ENCODE measurements around the gene TTC31.
"Not testable (repeated sequence)": the region's sequence is repeated elsewhere in the genome, so short reads cannot be mapped to it uniquely, and the experiment has no call there.

GRCh38 chr2:74460187-74460586, 22.7 kb upstream of the TTC31 start:
- TF ChIP-seq CTCF (conservative IDR thresholded peaks at IDR 0.05 in 1 of 2, IDR thresholded peaks at IDR 0.05 in 1 of 2; ENCODE audit: extremely low read depth in 1 of 2, insufficient read depth in 1 of 2, low read depth in 1 of 2, low read length in 2 of 2); EZH2 (IDR thresholded peaks at IDR 0.05; ENCODE audit: borderline replicate concordance, low read length): not testable (repeated sequence)
